ENCODE measurements around the gene PURB.

DNA sequence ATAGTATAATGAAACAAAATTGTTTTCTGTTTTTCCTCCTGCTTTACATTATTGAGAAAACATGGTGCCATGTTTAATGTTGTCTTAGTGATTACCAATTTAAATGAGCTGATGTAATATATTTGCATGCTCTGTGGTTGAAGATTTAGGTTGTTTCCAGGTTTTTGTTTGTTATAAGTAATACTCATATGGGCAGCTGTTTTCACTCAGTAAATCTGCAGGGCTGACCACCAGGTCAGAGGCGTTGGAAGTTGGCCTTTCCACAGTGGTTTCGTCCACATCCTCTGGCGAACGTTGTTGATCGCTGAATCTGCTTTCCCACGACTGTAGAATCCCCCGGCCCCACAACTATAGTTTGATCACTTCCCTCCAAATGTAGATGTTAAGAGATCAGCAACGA, 21.6 kb upstream of the PURB start:
- TF ChIP-seq CTCF (IDR thresholded peaks at IDR 0.05; ENCODE audit: insufficient read depth, low read length) (no peak), GABPA (IDR thresholded peaks at IDR 0.05; ENCODE audit: low read depth) (no peak), POLR2AphosphoS5 (IDR thresholded peaks at IDR 0.05; ENCODE audit: low read depth) (no peak), REST (IDR thresholded peaks at IDR 0.05; ENCODE audit: insufficient replicate concordance, low read depth) (no peak)

Data from HL-60 (cell line).